ENCODE results near the gene UGT2B15.
"Not testable (repeated sequence)": the region's sequence is repeated elsewhere in the genome, so short reads cannot be mapped to it uniquely, and the experiment has no call there.

DNA sequence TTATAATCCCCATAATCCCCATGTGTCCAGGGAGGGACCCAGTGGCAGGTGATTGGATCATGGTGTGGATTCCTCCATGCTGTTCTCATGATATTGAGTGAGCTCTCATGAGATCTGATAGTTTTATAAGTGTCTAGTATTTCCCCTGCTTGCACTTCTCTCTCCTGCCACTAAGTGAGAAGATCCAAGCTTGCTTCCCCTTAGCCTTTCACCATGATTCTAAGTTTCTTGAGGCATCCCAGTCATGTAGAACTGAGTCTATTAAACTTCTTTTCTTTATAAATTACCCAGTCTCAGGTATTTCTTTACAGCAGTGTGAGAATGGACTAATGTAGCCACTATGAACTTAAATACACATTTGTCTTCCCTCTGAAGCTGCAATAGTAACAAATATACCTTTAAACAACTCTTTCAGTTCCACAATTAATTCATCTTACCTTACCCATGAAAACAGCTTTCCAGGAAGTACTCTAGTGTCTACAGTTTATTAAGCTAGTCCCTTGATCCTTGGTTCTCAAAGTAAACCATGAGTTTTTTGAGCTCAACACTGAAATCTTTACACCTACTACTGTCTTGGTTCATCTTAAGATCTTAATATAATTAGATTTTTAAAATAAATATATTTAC, 1.8 kb downstream of the UGT2B15 start:
- TF ChIP-seq CTCF (IDR thresholded peaks at IDR 0.05; ENCODE audit: low read depth, low read length, poor library complexity, severe bottlenecking); EZH2phosphoT487 (IDR thresholded peaks at IDR 0.05; ENCODE audit: borderline replicate concordance, low read length): not testable (repeated sequence)

Data from DOHH2 (cell line).